H1 (cell line): ENCODE results near the gene ERLEC1.

Experiments
- BACH1 ChIP-seq: IDR thresholded peaks from 2 replicates; pipeline ENCODE4 v1.6.1; 2012; ENCODE audit warnings: low read length, improper control_type of control experiment
- EP300 ChIP-seq, 2 experiments: IDR thresholded peaks; 1 replicate in 1 of 2; 2 replicates in 1 of 2; pipeline ENCODE4 v1.6.1; 2011 to 2012; ENCODE audit warnings: low read depth in 2 of 2, low read length in 2 of 2, mild to moderate bottlenecking in 2 of 2, borderline replicate concordance in 1 of 2, inconsistent platforms in 1 of 2, moderate library complexity in 1 of 2
- JUND ChIP-seq: IDR thresholded peaks from 2 replicates; pipeline ENCODE4 v1.6.1; 2011; ENCODE audit warnings: mild to moderate bottlenecking, improper control_type of control experiment, low read length
- POLR2A ChIP-seq, 2 experiments: IDR thresholded peaks; 1 replicate in 1 of 2; 2 replicates in 1 of 2; pipeline ENCODE4 v1.6.1; 2011; ENCODE audit warnings: low read depth in 2 of 2, low read length in 2 of 2, mild to moderate bottlenecking in 2 of 2; ENCODE audit errors: control extremely low read depth in 1 of 2
- POLR2AphosphoS5 ChIP-seq: IDR thresholded peaks from 2 replicates; pipeline ENCODE4 v1.6.1; 2011; ENCODE audit warnings: low read depth, low read length
- SIX5 ChIP-seq: IDR thresholded peaks from 2 replicates; pipeline ENCODE4 v1.6.1; 2011; ENCODE audit warnings: mild to moderate bottlenecking, low read depth, low read length
- SP1 ChIP-seq: IDR thresholded peaks from 2 replicates; pipeline ENCODE4 v1.6.1; 2011; ENCODE audit warnings: low read depth, low read length
- TAF1 ChIP-seq: IDR thresholded peaks from 2 replicates; pipeline ENCODE4 v1.6.1; 2011; ENCODE audit warnings: mild to moderate bottlenecking, low read depth, low read length
- TCF12 ChIP-seq: IDR thresholded peaks from 2 replicates; pipeline ENCODE4 v1.6.1; 2011; ENCODE audit warnings: low read depth, mild to moderate bottlenecking, low read length
- TF ChIP-seq, protein P1 (sequence below), 3 experiments: IDR thresholded peaks; 1 replicate in 2 of 3; 2 replicates in 1 of 3; pipeline versions ENCODE4 v1.5.1 to v1.6.1; 2011; ENCODE audit warnings: low read length in 3 of 3, mild to moderate bottlenecking in 3 of 3, inconsistent platforms in 2 of 3, low read depth in 1 of 3, moderate library complexity in 1 of 3; ENCODE audit not compliant: insufficient read depth in 1 of 3; ENCODE audit errors: control extremely low read depth in 1 of 3

- TF ChIP-seq, protein P1, sequence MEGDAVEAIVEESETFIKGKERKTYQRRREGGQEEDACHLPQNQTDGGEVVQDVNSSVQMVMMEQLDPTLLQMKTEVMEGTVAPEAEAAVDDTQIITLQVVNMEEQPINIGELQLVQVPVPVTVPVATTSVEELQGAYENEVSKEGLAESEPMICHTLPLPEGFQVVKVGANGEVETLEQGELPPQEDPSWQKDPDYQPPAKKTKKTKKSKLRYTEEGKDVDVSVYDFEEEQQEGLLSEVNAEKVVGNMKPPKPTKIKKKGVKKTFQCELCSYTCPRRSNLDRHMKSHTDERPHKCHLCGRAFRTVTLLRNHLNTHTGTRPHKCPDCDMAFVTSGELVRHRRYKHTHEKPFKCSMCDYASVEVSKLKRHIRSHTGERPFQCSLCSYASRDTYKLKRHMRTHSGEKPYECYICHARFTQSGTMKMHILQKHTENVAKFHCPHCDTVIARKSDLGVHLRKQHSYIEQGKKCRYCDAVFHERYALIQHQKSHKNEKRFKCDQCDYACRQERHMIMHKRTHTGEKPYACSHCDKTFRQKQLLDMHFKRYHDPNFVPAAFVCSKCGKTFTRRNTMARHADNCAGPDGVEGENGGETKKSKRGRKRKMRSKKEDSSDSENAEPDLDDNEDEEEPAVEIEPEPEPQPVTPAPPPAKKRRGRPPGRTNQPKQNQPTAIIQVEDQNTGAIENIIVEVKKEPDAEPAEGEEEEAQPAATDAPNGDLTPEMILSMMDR (IDR thresholded peaks at IDR 0.05; ENCODE audit: control extremely low read depth in 1 of 3, insufficient read depth in 1 of 3, low read depth in 1 of 3, low read length in 3 of 3) = no peak
- no peak for TF ChIP-seq SIX5
- no peak for TF ChIP-seq BACH1
- TF ChIP-seq TAF1 = no peak
- TF ChIP-seq POLR2AphosphoS5 = no peak
- no peak for TF ChIP-seq POLR2A (IDR thresholded peaks at IDR 0.05; ENCODE audit: control extremely low read depth in 1 of 2, low read depth in 2 of 2, low read length in 2 of 2)
- TF ChIP-seq JUND = no peak
- no peak for TF ChIP-seq TCF12
- no peak for TF ChIP-seq SP1
- no peak for TF ChIP-seq EP300 (IDR thresholded peaks at IDR 0.05; ENCODE audit: borderline replicate concordance in 1 of 2, low read depth in 2 of 2, low read length in 2 of 2)
Observed at GRCh38 chr2:53765767-53766166, 21.1 kb upstream of the ERLEC1 start.
